GM12878 (cell line): ENCODE measurements around the gene THUMPD3. TPM values are rescaled to one million over a fixed set of nuclear protein-coding genes. Genes with fewer than 3 reads are reported as not detected.

Experiments
- ATAC-seq: fragments of 200-7000 bp; cut with Tn5 transposase; 3 replicates; pipeline ENCODE4 v1.9.1; 2020; ENCODE audit warnings: mild to moderate bottlenecking, moderate library complexity
- BruUV-seq: library from RNA; stranded (reverse); fragments of 400-500 nt; replicated peaks from 2 replicates; lab custom pipeline; 2021; lab: Mats Ljungman, UMichigan
- CTCF ChIA-PET: fragments of 300-600 bp; sonication (Branson Sonifier 250); formaldehyde crosslinking; extraction: SDS; loops from one replicate; lab custom pipeline; 2021; ENCODE audit warnings: inconsistent platforms; lab: Yijun Ruan, JAX
- POLR2A ChIA-PET: fragments of 350-600 bp; formaldehyde crosslinking; extraction: SDS; loops from one replicate; lab custom pipeline; 2021; ENCODE audit warnings: inconsistent platforms; lab: Charles Lee
- RAD21 ChIA-PET: fragments of 300-600 bp; sonication (Branson Sonifier 250); formaldehyde crosslinking; loops from one replicate; lab custom pipeline; 2023; ENCODE audit warnings: antibody characterized with exemption; ENCODE audit not compliant: unreplicated experiment; lab: Charles Lee
- SMC1A ChIA-PET: fragments of 300-600 bp; sonication (Branson Sonifier 250); formaldehyde crosslinking; loops from one replicate; lab custom pipeline; 2023; ENCODE audit not compliant: unreplicated experiment, uncharacterized antibody; lab: Charles Lee
- DNase-seq: peaks from one replicate; pipeline ENCODE4 v3.0.0-alpha.2; 2011; ENCODE audit warnings: low read depth, low spot score
- FAIRE-seq: peaks from 3 replicates; lab custom pipeline; 2011; peaks lifted over from hg19 to GRCh38; lab: Jason Lieb, UNC
- H2AFZ ChIP-seq: 2 replicates; pipeline ENCODE4 v1.6.0; 2011; ENCODE audit warnings: low read depth, low read length, control low read depth; ENCODE audit not compliant: control insufficient read depth
- H3K27ac ChIP-seq: 2 replicates; pipeline ENCODE4 v1.5.1; 2011; ENCODE audit warnings: control low read depth; ENCODE audit not compliant: control insufficient read depth, insufficient read depth
- H3K27me3 ChIP-seq, 2 experiments: replicated peaks in 1 of 2; 2 replicates each; pipeline versions ENCODE4 v1.6.0 to v1.6.1; 2011; ENCODE audit warnings: low read length in 1 of 2; ENCODE audit not compliant: control insufficient read depth in 2 of 2, insufficient read depth in 2 of 2
- H3K36me3 ChIP-seq, 2 experiments: 2 replicates each; pipeline ENCODE4 v1.5.1; 2011; ENCODE audit warnings: low read length in 1 of 2; ENCODE audit not compliant: control insufficient read depth in 2 of 2, insufficient read depth in 2 of 2
- H3K4me1 ChIP-seq: 2 replicates; pipeline ENCODE4 v1.6.1; 2011; ENCODE audit warnings: mild to moderate bottlenecking, low read length, moderate library complexity, mixed read lengths; ENCODE audit not compliant: control insufficient read depth, insufficient read depth
- H3K4me2 ChIP-seq: 2 replicates; pipeline ENCODE4 v1.6.0; 2011; ENCODE audit warnings: control low read depth; ENCODE audit not compliant: control insufficient read depth, insufficient read depth
- H3K4me3 ChIP-seq: fragments of 200-600 bp; sonication (generic); 2 replicates; pipeline ENCODE4 v1.5.1; 2016
- H3K79me2 ChIP-seq: 2 replicates; pipeline ENCODE4 v1.6.0; 2011; ENCODE audit warnings: low read length; ENCODE audit not compliant: control insufficient read depth, insufficient read depth
- H3K9ac ChIP-seq: 2 replicates; pipeline ENCODE4 v1.8.0; 2011; ENCODE audit warnings: low read length, control low read depth, mixed read lengths; ENCODE audit not compliant: control insufficient read depth, insufficient read depth
- H3K9me3 ChIP-seq: replicated peaks from 3 replicates; pipeline ENCODE4 v1.5.1; 2011; ENCODE audit warnings: mild to moderate bottlenecking, low read length; ENCODE audit not compliant: control insufficient read depth, insufficient read depth
- H4K20me1 ChIP-seq: 2 replicates; pipeline ENCODE4 v1.6.0; 2011; ENCODE audit not compliant: control insufficient read depth, insufficient read depth
- HDAC2 ChIP-seq: fragments of 200-600 bp; sonication (generic); IDR thresholded peaks from 2 replicates; pipeline ENCODE4 v1.6.1; 2017
- IKZF1 ChIP-seq: fragments of 450-650 bp; conservative IDR thresholded peaks from 2 replicates; pipeline ENCODE4 v1.6.1; 2017; ENCODE audit warnings: antibody characterized with exemption, mild to moderate bottlenecking
- KLF5 ChIP-seq: fragments of 450-650 bp; IDR thresholded peaks from 2 replicates; pipeline ENCODE4 v1.6.1; 2014; ENCODE audit warnings: mild to moderate bottlenecking; ENCODE audit not compliant: partially characterized antibody
- ZNF207 ChIP-seq: fragments of 450-650 bp; IDR thresholded peaks from 2 replicates; pipeline ENCODE4 v1.6.1; 2014; ENCODE audit warnings: antibody characterized with exemption, mild to moderate bottlenecking, borderline replicate concordance
- WGBS: methylation state at CpG from one replicate; pipeline ENCODE4 v1.1.6; 2016; ENCODE audit warnings: low lambda C conversion rate; ENCODE audit not compliant: insufficient replicate concordance, insufficient coverage; ENCODE audit errors: missing lambda C conversion rate; 5-methylcytosine and 5-hydroxymethylcytosine counted together
- in situ Hi-C: fragments of 300-500 bp; cut with MboI; formaldehyde crosslinking; loops from 9 replicates; pipeline ENCODE4 v1.14.3; 2018; ENCODE audit warnings: mixed read lengths
- intact Hi-C: fragments of 100-400 bp; cut with micrococcal nuclease; formaldehyde crosslinking; loops from one replicate; pipeline ENCODE4 v1.14.2; 2022; ENCODE audit not compliant: unreplicated experiment
- polyA plus RNA-seq, 11 experiments: library from polyadenylated mRNA; depleted of rRNA in 4 of 11; unstranded in 6 of 11; stranded (reverse) in 5 of 11; fragments of >200 nt; fragmentation: Nextera tagmentation in 4 of 11; fragmentation: Illumina TruSeq in 1 of 11; extraction: Ambion mirVana in 4 of 11; extraction: Trizol in 1 of 11; gene quantifications; 1 replicate in 1 of 11; 2 replicates in 10 of 11; pipeline versions ENCODE4 v1.2.1 to v1.2.3, GENCODE V29; 2011 to 2016; ENCODE audit warnings: inconsistent platforms in 2 of 11, missing spikeins in 2 of 11, low read depth in 1 of 11
- total RNA-seq, 4 experiments: library from RNA; depleted of rRNA in 3 of 4; stranded (reverse); fragments of >200 nt in 3 of 4; fragmentation: Illumina TruSeq in 1 of 4; extraction: Trizol in 1 of 4; gene quantifications; 2 replicates each; pipeline versions ENCODE4 v1.2.1 to v1.2.3, GENCODE V29; 2013 to 2021
- TF ChIP-seq, protein P1 (sequence below): IDR thresholded peaks from 2 replicates; pipeline ENCODE4 v1.6.1; 2011; ENCODE audit warnings: low read depth, low read length, improper control_type of control experiment, borderline replicate concordance
- TF ChIP-seq, protein P2 (sequence below): IDR thresholded peaks from 2 replicates; pipeline ENCODE4 v1.6.1; 2011; ENCODE audit warnings: borderline replicate concordance, low read depth, mild to moderate bottlenecking, moderate library complexity, low read length; ENCODE audit not compliant: insufficient read depth, poor library complexity, severe bottlenecking
- TF ChIP-seq, protein P3 (sequence below): fragments of 450-650 bp; IDR thresholded peaks from 2 replicates; pipeline ENCODE4 v1.6.1; 2017; ENCODE audit warnings: mild to moderate bottlenecking, moderate library complexity
- TF ChIP-seq, protein P4 (sequence below): IDR thresholded peaks from 2 replicates; pipeline ENCODE4 v1.6.1; 2012; ENCODE audit warnings: low read length, inconsistent platforms

The THUMPD3 gene
- total and polyA plus RNA-seq, 10 of the 15 experiments (the other 5 are each of a cell fraction or from before 2014, with no cell fraction given) = 28.7 to 47.4 (median 41.8) TPM

DNA sequence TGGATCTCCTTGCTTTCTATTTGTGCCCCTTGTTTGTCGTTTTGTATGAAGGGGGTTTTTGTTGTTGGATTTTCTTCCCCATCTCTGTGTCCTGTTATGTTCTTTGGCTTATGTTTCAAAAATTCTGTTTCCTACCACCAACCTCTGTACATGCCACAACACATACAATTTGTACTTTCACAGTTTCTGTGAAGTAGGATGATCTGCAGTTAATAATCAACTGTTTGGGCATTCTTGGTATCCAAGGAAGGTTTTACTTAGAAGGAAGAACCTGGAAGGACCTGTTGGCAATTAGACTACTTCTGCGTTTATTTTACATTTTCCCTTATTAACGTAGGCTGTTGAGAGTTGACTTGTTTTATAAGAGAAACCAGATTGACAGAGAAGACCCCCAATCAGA lies 42.9 kb downstream of the THUMPD3 start:
- TF ChIP-seq, protein P1, sequence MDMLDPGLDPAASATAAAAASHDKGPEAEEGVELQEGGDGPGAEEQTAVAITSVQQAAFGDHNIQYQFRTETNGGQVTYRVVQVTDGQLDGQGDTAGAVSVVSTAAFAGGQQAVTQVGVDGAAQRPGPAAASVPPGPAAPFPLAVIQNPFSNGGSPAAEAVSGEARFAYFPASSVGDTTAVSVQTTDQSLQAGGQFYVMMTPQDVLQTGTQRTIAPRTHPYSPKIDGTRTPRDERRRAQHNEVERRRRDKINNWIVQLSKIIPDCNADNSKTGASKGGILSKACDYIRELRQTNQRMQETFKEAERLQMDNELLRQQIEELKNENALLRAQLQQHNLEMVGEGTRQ = no peak
- TF ChIP-seq ZNF207 = no peak
- TF ChIP-seq, protein P2, sequence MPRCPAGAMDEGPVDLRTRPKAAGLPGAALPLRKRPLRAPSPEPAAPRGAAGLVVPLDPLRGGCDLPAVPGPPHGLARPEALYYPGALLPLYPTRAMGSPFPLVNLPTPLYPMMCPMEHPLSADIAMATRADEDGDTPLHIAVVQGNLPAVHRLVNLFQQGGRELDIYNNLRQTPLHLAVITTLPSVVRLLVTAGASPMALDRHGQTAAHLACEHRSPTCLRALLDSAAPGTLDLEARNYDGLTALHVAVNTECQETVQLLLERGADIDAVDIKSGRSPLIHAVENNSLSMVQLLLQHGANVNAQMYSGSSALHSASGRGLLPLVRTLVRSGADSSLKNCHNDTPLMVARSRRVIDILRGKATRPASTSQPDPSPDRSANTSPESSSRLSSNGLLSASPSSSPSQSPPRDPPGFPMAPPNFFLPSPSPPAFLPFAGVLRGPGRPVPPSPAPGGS = no peak
- TF ChIP-seq, protein P3, sequence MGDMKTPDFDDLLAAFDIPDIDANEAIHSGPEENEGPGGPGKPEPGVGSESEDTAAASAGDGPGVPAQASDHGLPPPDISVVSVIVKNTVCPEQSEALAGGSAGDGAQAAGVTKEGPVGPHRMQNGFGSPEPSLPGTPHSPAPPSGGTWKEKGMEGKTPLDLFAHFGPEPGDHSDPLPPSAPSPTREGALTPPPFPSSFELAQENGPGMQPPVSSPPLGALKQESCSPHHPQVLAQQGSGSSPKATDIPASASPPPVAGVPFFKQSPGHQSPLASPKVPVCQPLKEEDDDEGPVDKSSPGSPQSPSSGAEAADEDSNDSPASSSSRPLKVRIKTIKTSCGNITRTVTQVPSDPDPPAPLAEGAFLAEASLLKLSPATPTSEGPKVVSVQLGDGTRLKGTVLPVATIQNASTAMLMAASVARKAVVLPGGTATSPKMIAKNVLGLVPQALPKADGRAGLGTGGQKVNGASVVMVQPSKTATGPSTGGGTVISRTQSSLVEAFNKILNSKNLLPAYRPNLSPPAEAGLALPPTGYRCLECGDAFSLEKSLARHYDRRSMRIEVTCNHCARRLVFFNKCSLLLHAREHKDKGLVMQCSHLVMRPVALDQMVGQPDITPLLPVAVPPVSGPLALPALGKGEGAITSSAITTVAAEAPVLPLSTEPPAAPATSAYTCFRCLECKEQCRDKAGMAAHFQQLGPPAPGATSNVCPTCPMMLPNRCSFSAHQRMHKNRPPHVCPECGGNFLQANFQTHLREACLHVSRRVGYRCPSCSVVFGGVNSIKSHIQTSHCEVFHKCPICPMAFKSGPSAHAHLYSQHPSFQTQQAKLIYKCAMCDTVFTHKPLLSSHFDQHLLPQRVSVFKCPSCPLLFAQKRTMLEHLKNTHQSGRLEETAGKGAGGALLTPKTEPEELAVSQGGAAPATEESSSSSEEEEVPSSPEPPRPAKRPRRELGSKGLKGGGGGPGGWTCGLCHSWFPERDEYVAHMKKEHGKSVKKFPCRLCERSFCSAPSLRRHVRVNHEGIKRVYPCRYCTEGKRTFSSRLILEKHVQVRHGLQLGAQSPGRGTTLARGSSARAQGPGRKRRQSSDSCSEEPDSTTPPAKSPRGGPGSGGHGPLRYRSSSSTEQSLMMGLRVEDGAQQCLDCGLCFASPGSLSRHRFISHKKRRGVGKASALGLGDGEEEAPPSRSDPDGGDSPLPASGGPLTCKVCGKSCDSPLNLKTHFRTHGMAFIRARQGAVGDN = no peak
- TF ChIP-seq KLF5 = no peak
- TF ChIP-seq IKZF1 = no peak
- TF ChIP-seq, protein P4, sequence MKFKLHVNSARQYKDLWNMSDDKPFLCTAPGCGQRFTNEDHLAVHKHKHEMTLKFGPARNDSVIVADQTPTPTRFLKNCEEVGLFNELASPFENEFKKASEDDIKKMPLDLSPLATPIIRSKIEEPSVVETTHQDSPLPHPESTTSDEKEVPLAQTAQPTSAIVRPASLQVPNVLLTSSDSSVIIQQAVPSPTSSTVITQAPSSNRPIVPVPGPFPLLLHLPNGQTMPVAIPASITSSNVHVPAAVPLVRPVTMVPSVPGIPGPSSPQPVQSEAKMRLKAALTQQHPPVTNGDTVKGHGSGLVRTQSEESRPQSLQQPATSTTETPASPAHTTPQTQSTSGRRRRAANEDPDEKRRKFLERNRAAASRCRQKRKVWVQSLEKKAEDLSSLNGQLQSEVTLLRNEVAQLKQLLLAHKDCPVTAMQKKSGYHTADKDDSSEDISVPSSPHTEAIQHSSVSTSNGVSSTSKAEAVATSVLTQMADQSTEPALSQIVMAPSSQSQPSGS = no peak
- TF ChIP-seq HDAC2 = no peak
- BruUV-seq = no TSS peak
- RAD21 ChIA-PET = interaction anchor here (3.4 kb wide), 1 partner anchor 11 kb away, joined by 20 read pairs; no protein-coding TSS in a partner anchor
- Histone ChIP-seq H3K9ac (no peak overlapping the region), H3K9me3 (no peaks in the 10 kb centered on the region; the same call in 2 of the 3 replicates), H3K27ac (no peak overlapping the region; the same call in 1 of the 2 replicates), H3K4me1 (peaks cover 9% of the 10 kb centered on the region; the same call in 1 of the 2 replicates), H3K4me3 (peak overlapping the region; percentile 41; the same call in 1 of the 2 replicates), H3K27me3 (no peaks in the 10 kb centered on the region), H3K4me2 (peak overlapping the region; percentile 59; the same call in 1 of the 2 replicates), H2AFZ (no peak overlapping the region), H3K79me2 (peaks cover 99% of the 10 kb centered on the region), H4K20me1 (peaks cover 4% of the 10 kb centered on the region), H3K36me3 (peaks cover 0 to 5% of the 10 kb centered on the region in 2 experiments; a peak in 1 of 4 replicates)
- POLR2A ChIA-PET = interaction anchor here (1.3 to 4.1 kb wide), 3 partner anchors 11 to 46 kb away, joined by 4 to 24 read pairs (median 4); no protein-coding TSS in a partner anchor
- intact Hi-C loops = no loop called here
- in situ Hi-C loops = no loop called here
- DNase-seq (no peak), ATAC-seq (no peak), FAIRE-seq (no peak)
- WGBS = 49% methylated on average over 3 of the region's 3 CpGs
- CTCF ChIA-PET = interaction anchor here (1.1 to 2.7 kb wide), 3 partner anchors 11 to 37 kb away, joined by 3 to 21 read pairs (median 6); no protein-coding TSS in a partner anchor
- SMC1A ChIA-PET = interaction anchor here (0.9 to 4.1 kb wide), 5 partner anchors 10 to 52 kb away, joined by 3 to 43 read pairs (median 6); no protein-coding TSS in a partner anchor
